B cell (primary cell): ENCODE data around the gene KRTAP12-2. TPM values are rescaled to one million over a fixed set of nuclear protein-coding genes. Genes with fewer than 3 reads are reported as not detected.

Experiments used
- ATAC-seq: fragments of 200-7000 bp; cut with Tn5 transposase; one replicate; pipeline ENCODE4 v1.10.0; 2021; ENCODE audit warnings: low read depth, mild to moderate bottlenecking, moderate number of reproducible peaks, moderate library complexity
- CTCF ChIA-PET: fragments of 350-600 bp; sonication (Branson Sonifier 250); formaldehyde crosslinking; loops from one replicate; lab custom pipeline; 2021; ENCODE audit warnings: antibody characterized with exemption, inconsistent platforms; lab: Charles Lee
- POLR2A ChIA-PET: fragments of 350-600 bp; sonication (Branson Sonifier 250); formaldehyde crosslinking; loops from one replicate; lab custom pipeline; 2021; ENCODE audit warnings: antibody characterized with exemption; lab: Charles Lee
- DNase-seq: peaks from one replicate; pipeline ENCODE4 v3.0.0; 2013
- H2AFZ ChIP-seq: 2 replicates; pipeline ENCODE4 v1.6.1; 2012; ENCODE audit warnings: mild to moderate bottlenecking, low read depth, low read length; ENCODE audit not compliant: insufficient read depth, poor library complexity, severe bottlenecking
- H3K27ac ChIP-seq, 2 donors: 1 replicate in 1 of 2; 2 replicates in 1 of 2; pipeline ENCODE4 v1.5.1; 2012 to 2013; ENCODE audit warnings: low read length in 2 of 2, mild to moderate bottlenecking in 2 of 2, moderate library complexity in 1 of 2
- H3K27me3 ChIP-seq, 4 experiments: fragments of 200-600 bp in 1 of 4; sonication (generic) in 1 of 4; replicated peaks in 1 of 4; 1 replicate in 2 of 4; 2 replicates in 2 of 4; pipeline versions ENCODE4 v1.6.1 to v1.7.0; 2013 to 2016; ENCODE audit warnings: low read length in 3 of 4, mild to moderate bottlenecking in 2 of 4, mixed read lengths in 1 of 4, moderate library complexity in 1 of 4; ENCODE audit not compliant: insufficient read depth in 4 of 4, control insufficient read depth in 3 of 4; ENCODE audit errors: control extremely low read depth in 1 of 4
- H3K36me3 ChIP-seq, 2 experiments: replicated peaks in 1 of 2; 1 replicate in 1 of 2; 2 replicates in 1 of 2; pipeline versions ENCODE4 v1.6.1 to v1.7.1; 2013; ENCODE audit warnings: low read length in 1 of 2; ENCODE audit not compliant: insufficient read depth in 2 of 2, control insufficient read depth in 1 of 2; ENCODE audit errors: control extremely low read depth in 1 of 2, extremely low read depth in 1 of 2
- H3K4me1 ChIP-seq, 2 donors: fragments of 200-600 bp in 1 of 2; sonication (generic) in 1 of 2; 1 replicate in 1 of 2; 2 replicates in 1 of 2; pipeline versions ENCODE4 v1.5.1 to v1.6.1; 2013 to 2017; ENCODE audit warnings: low read length in 2 of 2; ENCODE audit not compliant: control insufficient read depth in 2 of 2, insufficient read depth in 2 of 2
- H3K4me2 ChIP-seq: replicated peaks from 2 replicates; pipeline ENCODE3; 2012; ENCODE audit warnings: mild to moderate bottlenecking, low read depth, low read length; ENCODE audit not compliant: poor library complexity, severe bottlenecking
- H3K4me3 ChIP-seq, 5 experiments: fragments of 200-600 bp in 1 of 5; sonication (generic) in 1 of 5; 1 replicate in 3 of 5; 2 replicates in 2 of 5; pipeline versions ENCODE4 v1.5.1 to v1.7.0; 2011 to 2016; ENCODE audit warnings: low read length in 4 of 5, mild to moderate bottlenecking in 4 of 5, low read depth in 2 of 5, control low read depth in 1 of 5, moderate library complexity in 1 of 5; ENCODE audit not compliant: insufficient read depth in 1 of 5; ENCODE audit errors: control extremely low read depth in 1 of 5, extremely low read depth in 1 of 5
- H3K79me2 ChIP-seq: fragments of 200-600 bp; sonication (generic); one replicate; pipeline ENCODE4 v1.6.0; 2016; ENCODE audit warnings: low read length; ENCODE audit not compliant: control insufficient read depth, insufficient read depth
- H3K9ac ChIP-seq: fragments of 200-600 bp; sonication (generic); 2 replicates; pipeline ENCODE4 v1.6.1; 2017; ENCODE audit warnings: mild to moderate bottlenecking, low read length, moderate library complexity
- H3K9me3 ChIP-seq, 3 donors: one replicate each; pipeline versions ENCODE4 v1.6.1 to v1.7.1; 2013; ENCODE audit warnings: low read length in 2 of 3; ENCODE audit not compliant: control insufficient read depth in 2 of 3, insufficient read depth in 1 of 3; ENCODE audit errors: control extremely low read depth in 1 of 3
- H4K20me1 ChIP-seq: 2 replicates; pipeline ENCODE4 v1.6.0; 2012; ENCODE audit warnings: mild to moderate bottlenecking, low read length; ENCODE audit not compliant: insufficient read depth, control insufficient read depth, poor library complexity, severe bottlenecking
- H3K27ac Mint-ChIP-seq: one replicate; pipeline ENCODE4 v1.8.0; 2021; ENCODE audit warnings: mixed read lengths
- H3K27me3 Mint-ChIP-seq: one replicate; pipeline ENCODE4 v1.8.0; 2021; ENCODE audit warnings: mixed read lengths
- H3K4me1 Mint-ChIP-seq: one replicate; pipeline ENCODE4 v1.8.0; 2021; ENCODE audit warnings: mixed read lengths
- H3K4me3 Mint-ChIP-seq: one replicate; pipeline ENCODE4 v1.8.0; 2021; ENCODE audit warnings: mixed read lengths
- H3K9me3 Mint-ChIP-seq: one replicate; pipeline ENCODE4 v1.8.0; 2022; ENCODE audit warnings: mixed read lengths; ENCODE audit not compliant: insufficient read depth
- CTCF ChIP-seq: fragments of 200-600 bp; IDR thresholded peaks from one replicate; pipeline ENCODE4 v1.8.0; 2022; ENCODE audit warnings: antibody characterized with exemption, mild to moderate bottlenecking
- EZH2 ChIP-seq: IDR thresholded peaks from 2 replicates; pipeline ENCODE4 v1.6.1; 2012; ENCODE audit warnings: borderline replicate concordance, low read depth, mild to moderate bottlenecking, moderate library complexity, low read length; ENCODE audit not compliant: insufficient read depth, poor library complexity, severe bottlenecking
- WGBS: methylation state at CpG from one replicate; pipeline ENCODE4 v1.1.5; 2013; ENCODE audit warnings: missing lambda C conversion rate; ENCODE audit not compliant: insufficient coverage; 5-methylcytosine and 5-hydroxymethylcytosine counted together
- intact Hi-C: fragments of 100-400 bp; cut with micrococcal nuclease; formaldehyde crosslinking; loops from one replicate; pipeline ENCODE4 v1.10.0; 2022
- polyA plus RNA-seq: library from polyadenylated mRNA; depleted of rRNA; stranded (reverse); fragments of >200 nt; gene quantifications from 2 replicates; pipeline ENCODE4 v1.2.3, GENCODE V29; 2012
- total RNA-seq, 2 donors: library from RNA; stranded (reverse); fragments of 120-200 nt in 1 of 2; gene quantifications; 1 replicate in 1 of 2; 2 replicates in 1 of 2; pipeline versions ENCODE4 v1.2.3 to v1.2.4, GENCODE V29; 2013 to 2022

Gene KRTAP12-2
- total and polyA plus RNA-seq, 2 donors (not counting 1 experiment from before 2014, with no cell fraction given), result not detected

GRCh38 chr21:44702111-44702972, 35.6 kb upstream of the KRTAP12-2 start:
- Histone ChIP-seq H3K79me2 (no peaks in the 10 kb centered on the region), H3K9ac (no peak overlapping the region), H3K27ac (no peak overlapping the region), H3K9me3 (peaks cover 0 to 34% (median 7%) of the 10 kb centered on the region in 3 donors), H3K27me3 (peaks cover 0 to 74% (median 26%) of the 10 kb centered on the region in 4 experiments), H2AFZ (no peak overlapping the region), H4K20me1 (no peaks in the 10 kb centered on the region), H3K4me2 (no peak overlapping the region), H3K36me3 (no peaks in the 10 kb centered on the region), H3K4me3 (no peak overlapping the region), H3K4me1 (no peaks in the 10 kb centered on the region)
- ATAC-seq, result no peak
- no peak for DNase-seq
- H3K4me1 Mint-ChIP-seq, result no peaks in the 10 kb centered on the region
- ChIA-PET POLR2A (no interaction called here), CTCF (no interaction called here)
- no peak overlapping the region for H3K27ac Mint-ChIP-seq
- peaks cover 4% of the 10 kb centered on the region for H3K9me3 Mint-ChIP-seq
- 76% methylated on average over 20 of the region's 22 CpGs for WGBS
- H3K4me3 Mint-ChIP-seq, result no peak overlapping the region
- TF ChIP-seq CTCF, result no peak
- no peak for TF ChIP-seq EZH2
- H3K27me3 Mint-ChIP-seq, result peaks cover 62% of the 10 kb centered on the region
- intact Hi-C loops, result no loop called here

GRCh38 chr21:44701541-44701940, 34.8 kb upstream of the KRTAP12-2 start:
- Mint-ChIP-seq H3K27ac (no peak overlapping the region), H3K4me3 (no peak overlapping the region), H3K4me1 (no peaks in the 10 kb centered on the region), H3K27me3 (peaks cover 66% of the 10 kb centered on the region), H3K9me3 (peaks cover 4% of the 10 kb centered on the region)
- TF ChIP-seq EZH2 (no peak), CTCF (no peak)
- ChIA-PET POLR2A (no interaction called here), CTCF (no interaction called here)
- no peak overlapping the region for H3K4me2 ChIP-seq
- ATAC-seq (no peak), DNase-seq (no peak)
- peaks cover 0 to 66% (median 23%) of the 10 kb centered on the region in 4 experiments for H3K27me3 ChIP-seq
- no peaks in the 10 kb centered on the region for H4K20me1 ChIP-seq
- intact Hi-C loops, result no loop called here
- H3K36me3 ChIP-seq, result no peaks in the 10 kb centered on the region
- no peak overlapping the region for H3K4me3 ChIP-seq
- no peak overlapping the region for H3K9ac ChIP-seq
- no peak overlapping the region for H2AFZ ChIP-seq
- 52% methylated on average over 12 of the region's 12 CpGs for WGBS
- peaks cover 0 to 29% (median 7%) of the 10 kb centered on the region in 3 donors for H3K9me3 ChIP-seq
- no peaks in the 10 kb centered on the region for H3K79me2 ChIP-seq
- no peak overlapping the region for H3K27ac ChIP-seq
- H3K4me1 ChIP-seq, result no peaks in the 10 kb centered on the region
